Peyer's patch (tissue), 4 donors: ENCODE data around the gene BATF3. TPM values are rescaled to one million over a fixed set of nuclear protein-coding genes. Genes with fewer than 3 reads are reported as not detected.

Source experiments
- DNase-seq, 3 donors: peaks; one replicate each; pipeline ENCODE4 v3.0.0-alpha.2; 2017 to 2019
- H3K27ac ChIP-seq, 4 donors: fragments of 200-600 bp; sonication (generic); one replicate each; pipeline ENCODE4 v1.5.1; 2016 to 2019
- H3K27me3 ChIP-seq, 2 donors: fragments of 200-600 bp; sonication (generic); one replicate each; pipeline ENCODE4 v1.5.1; 2019
- H3K36me3 ChIP-seq, 3 donors: fragments of 200-600 bp; sonication (generic); one replicate each; pipeline ENCODE4 v1.5.1; 2016 to 2019
- H3K4me1 ChIP-seq, 4 donors: fragments of 200-600 bp; sonication (generic); one replicate each; pipeline ENCODE4 v1.5.1; 2016 to 2019
- H3K4me3 ChIP-seq, 4 donors: fragments of 200-600 bp; sonication (generic); 1 replicate in 3 of 4; 2 replicates in 1 of 4; pipeline ENCODE4 v1.5.1; 2016 to 2019; ENCODE audit warnings: mild to moderate bottlenecking in 1 of 4
- H3K9me3 ChIP-seq, 4 donors: fragments of 200-600 bp; sonication (generic); one replicate each; pipeline ENCODE4 v1.5.1; 2016 to 2019; ENCODE audit warnings: mild to moderate bottlenecking in 1 of 4
- CTCF ChIP-seq, 6 experiments: fragments of 450-650 bp in 4 of 6; fragments of 200-600 bp in 2 of 6; sonication (generic) in 1 of 6; IDR thresholded peaks; one replicate each; pipeline ENCODE4 v1.5.1; 2017 to 2019; ENCODE audit warnings: antibody characterized with exemption in 6 of 6, mild to moderate bottlenecking in 3 of 6, moderate library complexity in 1 of 6
- POLR2A ChIP-seq, 2 donors: fragments of 450-650 bp; IDR thresholded peaks; one replicate each; pipeline ENCODE4 v1.5.1; 2017; ENCODE audit warnings: antibody characterized with exemption in 2 of 2, mild to moderate bottlenecking in 2 of 2, moderate library complexity in 2 of 2
- total RNA-seq, 4 donors: library from RNA; depleted of rRNA; stranded (reverse); fragments of >200 nt; gene quantifications; one replicate each; pipeline ENCODE4 v1.1.0, GENCODE V29; 2016

Gene BATF3
- total RNA-seq, 4 donors from 2014 or later: 2.1 to 6.6 (median 4.7) TPM; not detected in 1

GRCh38 chr1:212651521-212651920, 48.1 kb downstream of the BATF3 start:
- no peak for TF ChIP-seq POLR2A (IDR thresholded peaks at IDR 0.05)
- TF ChIP-seq CTCF (IDR thresholded peaks at IDR 0.05): no peak
- no peak overlapping the region for H3K4me3 ChIP-seq
- H3K9me3 ChIP-seq: no peaks in the 10 kb centered on the region
- DNase-seq: no peak
- H3K27ac ChIP-seq: no peak overlapping the region
- no peaks in the 10 kb centered on the region for H3K4me1 ChIP-seq
- H3K27me3 ChIP-seq: no peaks in the 10 kb centered on the region
- H3K36me3 ChIP-seq: no peaks in the 10 kb centered on the region

- Histone ChIP-seq H3K27ac (no peak overlapping the region), H3K27me3 (no peaks in the 10 kb centered on the region), H3K4me1 (peaks cover 0 to 4% (median 1%) of the 10 kb centered on the region in 4 donors), H3K9me3 (no peaks in the 10 kb centered on the region), H3K36me3 (no peaks in the 10 kb centered on the region), H3K4me3 (no peak overlapping the region)
- TF ChIP-seq POLR2A (IDR thresholded peaks at IDR 0.05) (no peak), CTCF (IDR thresholded peaks at IDR 0.05) (no peak)
- DNase-seq: no peak
Measured at GRCh38 chr1:212650228-212650627, 49.4 kb downstream of the BATF3 start.

- H3K4me1 ChIP-seq: peaks cover 0 to 11% (median 2%) of the 10 kb centered on the region in 4 donors
- no peak overlapping the region for H3K4me3 ChIP-seq
- H3K9me3 ChIP-seq: no peaks in the 10 kb centered on the region
- no peak for DNase-seq
- H3K27me3 ChIP-seq: no peaks in the 10 kb centered on the region
- no peaks in the 10 kb centered on the region for H3K36me3 ChIP-seq
- no peak overlapping the region for H3K27ac ChIP-seq
- TF ChIP-seq CTCF (IDR thresholded peaks at IDR 0.05) (no peak), POLR2A (IDR thresholded peaks at IDR 0.05) (no peak)
Measured at GRCh38 chr1:212649020-212649419, 50.6 kb downstream of the BATF3 start.

GRCh38 chr1:212648431-212648830, 51.2 kb downstream of the BATF3 start:
- DNase-seq: no peak
- Histone ChIP-seq H3K27ac (no peak overlapping the region), H3K4me3 (no peak overlapping the region), H3K9me3 (no peaks in the 10 kb centered on the region), H3K27me3 (no peaks in the 10 kb centered on the region), H3K4me1 (peaks cover 0 to 11% (median 2%) of the 10 kb centered on the region in 4 donors), H3K36me3 (no peaks in the 10 kb centered on the region)
- TF ChIP-seq CTCF (IDR thresholded peaks at IDR 0.05): no peak
- no peak for TF ChIP-seq POLR2A (IDR thresholded peaks at IDR 0.05)

GRCh38 chr1:212647004-212647403, 52.6 kb downstream of the BATF3 start:
- H3K9me3 ChIP-seq: no peaks in the 10 kb centered on the region
- peaks cover 0 to 11% (median 2%) of the 10 kb centered on the region in 4 donors for H3K4me1 ChIP-seq
- no peak overlapping the region for H3K4me3 ChIP-seq
- TF ChIP-seq CTCF (IDR thresholded peaks at IDR 0.05): no peak
- TF ChIP-seq POLR2A (IDR thresholded peaks at IDR 0.05): no peak
- H3K36me3 ChIP-seq: no peaks in the 10 kb centered on the region
- H3K27me3 ChIP-seq: no peaks in the 10 kb centered on the region
- no peak overlapping the region for H3K27ac ChIP-seq
- DNase-seq: no peak

- TF ChIP-seq POLR2A (IDR thresholded peaks at IDR 0.05): no peak
- no peak for TF ChIP-seq CTCF (IDR thresholded peaks at IDR 0.05)
- no peak for DNase-seq
- no peak overlapping the region for H3K27ac ChIP-seq
- no peaks in the 10 kb centered on the region for H3K9me3 ChIP-seq
- H3K4me1 ChIP-seq: peaks cover 0 to 11% (median 2%) of the 10 kb centered on the region in 4 donors
- H3K27me3 ChIP-seq: no peaks in the 10 kb centered on the region
- no peak overlapping the region for H3K4me3 ChIP-seq
- no peaks in the 10 kb centered on the region for H3K36me3 ChIP-seq
Measured at GRCh38 chr1:212646588-212646987, 53.1 kb downstream of the BATF3 start.
